Activated CD4-positive, CD25-positive, alpha-beta regulatory T cell treated with anti-CD3 and anti-CD28 coated beads, Interleukin-2, amount 50 U/mL, for 16 hours (primary cell): ENCODE measurements around the gene HERPUD1.

ENCODE experiments used
- DNase-seq: peaks from one replicate; pipeline ENCODE4 v3.0.0-alpha.2; 2020; ENCODE audit warnings: low read depth, low spot score

Gene HERPUD1

DNA sequence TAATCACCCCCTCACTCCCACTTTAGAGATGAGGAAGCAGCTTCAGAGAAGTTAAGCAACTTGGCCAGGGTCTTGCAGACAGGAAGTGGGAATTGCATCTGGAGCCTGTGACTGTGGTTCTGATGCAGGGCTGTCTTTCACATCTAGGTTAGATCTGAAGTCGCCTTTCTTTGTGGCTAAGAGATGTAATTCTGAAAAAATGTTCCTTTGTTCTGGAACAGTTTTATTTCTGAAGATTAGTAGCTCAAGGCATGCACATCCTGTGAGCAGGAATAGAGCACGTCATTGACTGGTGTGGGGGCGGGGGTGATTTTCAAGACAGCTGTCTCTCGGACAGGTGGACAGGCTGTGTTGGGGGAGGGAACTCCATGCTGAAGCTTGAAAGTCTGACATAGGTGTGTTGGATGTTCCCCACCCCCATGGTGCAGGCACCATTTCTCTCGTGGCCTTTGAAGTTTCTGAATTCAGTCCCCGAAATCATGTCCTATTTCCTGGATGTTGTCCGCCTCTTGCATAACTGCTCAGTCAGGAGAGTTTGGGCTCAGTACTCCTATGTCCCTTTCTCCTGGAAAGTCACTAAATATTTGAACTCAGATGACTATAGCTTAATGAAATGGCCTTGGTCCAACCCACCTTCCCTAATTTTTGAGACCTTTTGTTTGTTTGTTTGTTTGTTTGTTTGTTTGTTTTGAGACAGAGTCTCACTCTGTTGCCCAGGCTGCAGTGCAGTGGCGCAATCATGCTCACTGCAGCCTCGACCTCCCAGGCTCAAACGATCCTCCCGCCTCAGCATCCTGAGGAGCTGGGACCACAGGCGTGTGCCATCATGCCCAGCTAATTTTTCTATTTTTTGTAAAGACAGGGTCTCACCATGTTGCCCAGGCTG is 21.0 kb upstream of the HERPUD1 start:
- no peak for DNase-seq

DNA sequence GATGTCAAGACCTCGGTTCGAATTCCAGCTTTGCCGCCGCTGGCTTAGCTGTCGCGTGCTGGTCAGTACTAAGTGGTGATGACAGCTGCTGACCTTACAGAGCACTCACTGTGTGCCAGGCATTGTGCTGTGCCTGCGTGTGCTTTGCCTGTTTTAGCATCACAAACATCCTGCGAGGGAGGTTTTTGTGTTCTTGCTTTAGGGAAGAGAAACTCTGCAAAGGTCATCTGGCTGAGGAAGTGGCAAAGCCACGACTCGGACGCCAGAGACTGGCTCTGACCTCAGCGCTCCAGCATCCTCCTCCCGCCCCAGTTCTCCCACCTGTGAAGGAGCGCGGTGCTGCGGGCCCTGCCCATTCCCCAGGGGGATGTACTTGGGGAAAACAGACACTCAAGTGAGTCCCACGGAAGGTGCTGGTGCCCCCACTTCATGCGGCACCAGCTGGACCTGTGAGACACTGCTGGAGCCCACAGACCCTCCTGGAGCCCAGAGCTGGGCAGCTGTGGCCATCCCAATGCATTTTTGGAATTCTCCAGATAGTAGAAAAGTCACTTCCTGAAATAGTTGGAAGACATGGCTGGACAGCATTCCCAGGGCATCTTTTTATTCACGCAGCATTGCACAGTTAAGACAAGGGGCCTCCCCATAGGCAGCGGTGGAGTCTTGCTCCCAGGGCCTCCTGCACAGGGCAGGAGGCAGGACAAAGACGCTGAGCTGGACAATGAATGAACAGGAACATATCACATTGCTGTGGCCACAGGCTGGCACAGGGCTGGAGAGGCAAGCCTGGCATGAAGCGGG is 20.0 kb upstream of the HERPUD1 start:
- no peak for DNase-seq

GRCh38 chr16:56912746-56913708 is 18.9 kb upstream of the HERPUD1 start:
- DNase-seq = no peak

DNA sequence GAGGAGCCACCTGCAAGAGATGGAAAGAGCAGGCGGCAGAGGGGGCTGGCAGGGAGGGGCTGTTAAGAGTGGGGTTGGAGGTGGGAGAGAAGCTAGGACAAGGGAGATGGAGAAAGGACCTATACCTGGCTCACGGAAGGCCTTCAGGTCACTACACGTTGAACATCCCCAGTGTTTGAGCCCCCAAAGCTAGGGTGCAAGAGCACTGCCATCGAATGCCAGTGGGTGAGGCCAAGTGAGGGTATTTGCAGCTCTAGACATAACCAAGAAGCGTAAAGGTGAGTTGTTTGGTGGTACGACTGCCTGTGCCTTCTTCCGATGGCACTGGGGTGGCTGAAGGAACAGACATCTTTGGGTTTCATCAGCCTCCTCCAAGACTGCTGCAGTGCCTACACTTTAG is 17.0 kb upstream of the HERPUD1 start:
- no peak for DNase-seq

DNA sequence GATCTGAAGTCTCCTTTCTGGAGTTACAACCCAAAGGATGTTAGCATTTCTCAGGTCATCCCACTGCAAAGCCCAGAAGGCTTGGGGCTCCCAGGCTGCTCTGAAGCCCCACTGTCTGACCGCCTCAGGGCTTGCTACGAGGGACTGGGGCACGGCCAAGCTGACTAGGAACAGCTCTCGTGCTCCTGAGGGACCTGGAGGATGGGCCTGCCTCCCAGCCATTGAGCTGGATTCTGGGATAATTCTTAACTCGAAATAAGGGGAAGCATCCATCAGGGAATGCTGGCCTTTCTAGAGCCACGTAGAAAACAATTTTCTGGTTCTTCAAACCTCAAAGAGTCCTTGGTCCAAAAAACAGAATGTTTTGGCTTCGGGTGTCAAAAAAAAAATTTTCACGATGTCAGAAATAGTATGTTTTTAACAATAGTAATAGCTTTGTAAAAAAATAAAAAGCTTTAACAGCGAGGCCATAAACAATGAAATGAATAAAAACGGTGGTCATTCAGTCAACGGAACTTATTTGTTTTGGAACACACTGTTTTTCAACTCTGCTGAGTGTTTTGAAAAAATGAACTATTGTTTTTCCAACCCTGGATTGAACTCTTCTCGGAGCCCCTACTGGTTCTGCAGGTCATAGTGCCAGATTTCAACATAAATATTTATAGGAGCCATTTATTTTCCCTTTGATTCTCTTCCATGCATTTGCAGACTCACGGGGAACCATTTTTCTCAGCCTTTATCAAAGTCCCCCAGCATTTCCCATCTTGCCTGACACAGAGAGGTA is 16.4 kb upstream of the HERPUD1 start:
- DNase-seq = no peak

GRCh38 chr16:56916571-56917403 is 15.2 kb upstream of the HERPUD1 start:
- no peak for DNase-seq

GRCh38 chr16:56918467-56919012 is 13.4 kb upstream of the HERPUD1 start:
- no peak for DNase-seq

GRCh38 chr16:56919099-56919800 is 12.7 kb upstream of the HERPUD1 start:
- no peak for DNase-seq

DNA sequence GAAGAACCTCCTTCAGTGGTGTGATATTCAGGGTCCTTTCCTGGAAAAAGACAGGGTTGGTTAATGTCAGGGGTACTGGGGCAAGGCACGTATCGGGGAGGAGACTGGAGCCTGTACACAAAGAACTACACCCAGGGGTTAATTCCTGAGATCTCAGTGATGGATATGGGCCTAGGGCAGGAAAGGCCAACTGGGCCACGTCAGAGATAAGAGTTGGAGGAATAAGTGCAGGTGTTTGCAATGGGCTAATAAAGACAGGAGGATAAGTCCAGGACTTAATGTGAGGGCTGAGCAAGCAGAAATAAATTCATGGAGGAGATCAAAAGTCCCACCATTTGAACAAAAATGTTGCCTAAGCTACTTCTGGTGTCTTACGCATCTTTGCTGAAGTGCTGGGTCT is 10.4 kb upstream of the HERPUD1 start:
- no peak for DNase-seq

GRCh38 chr16:56923481-56924091 is 8.4 kb upstream of the HERPUD1 start:
- DNase-seq = no peak

DNA sequence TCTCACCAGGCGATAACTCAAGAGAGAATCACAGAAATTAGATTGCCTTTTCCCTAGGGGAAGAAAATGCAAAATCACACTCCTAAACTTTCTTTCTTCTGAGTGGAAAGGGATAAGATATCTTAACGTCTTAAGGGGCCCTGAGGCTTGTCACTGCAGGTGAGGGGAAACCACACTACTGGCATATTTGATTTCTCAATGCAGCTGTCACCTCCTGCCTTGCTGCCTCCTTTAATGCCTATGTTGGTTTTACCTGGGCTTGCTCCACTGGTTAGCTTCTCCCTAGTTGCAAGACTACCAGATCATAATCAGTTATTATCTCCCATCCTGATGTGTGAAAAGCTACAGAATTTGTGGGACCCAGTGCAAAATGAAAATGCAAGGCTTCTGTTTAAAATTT is 4.5 kb upstream of the HERPUD1 start:
- DNase-seq = no peak

DNA sequence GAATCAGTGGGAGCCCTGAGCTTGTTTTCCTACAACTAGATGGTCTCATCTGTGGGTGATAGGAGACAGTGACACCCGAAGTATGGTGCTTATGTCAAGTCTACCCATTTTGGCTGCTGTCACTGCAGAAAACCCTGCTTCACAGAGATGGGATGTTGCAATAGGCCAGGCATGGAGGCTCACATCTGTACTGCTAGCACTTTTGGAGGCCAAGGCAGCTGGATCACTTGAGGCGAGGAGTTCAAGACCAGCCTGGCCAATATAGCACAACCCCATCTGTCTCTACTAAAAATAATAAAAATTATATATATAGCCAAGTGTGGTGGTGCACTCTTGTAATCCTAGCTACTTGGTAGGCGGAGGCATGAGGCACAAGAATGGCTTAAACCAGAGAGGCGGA is 2.3 kb upstream of the HERPUD1 start:
- no peak for DNase-seq

DNA sequence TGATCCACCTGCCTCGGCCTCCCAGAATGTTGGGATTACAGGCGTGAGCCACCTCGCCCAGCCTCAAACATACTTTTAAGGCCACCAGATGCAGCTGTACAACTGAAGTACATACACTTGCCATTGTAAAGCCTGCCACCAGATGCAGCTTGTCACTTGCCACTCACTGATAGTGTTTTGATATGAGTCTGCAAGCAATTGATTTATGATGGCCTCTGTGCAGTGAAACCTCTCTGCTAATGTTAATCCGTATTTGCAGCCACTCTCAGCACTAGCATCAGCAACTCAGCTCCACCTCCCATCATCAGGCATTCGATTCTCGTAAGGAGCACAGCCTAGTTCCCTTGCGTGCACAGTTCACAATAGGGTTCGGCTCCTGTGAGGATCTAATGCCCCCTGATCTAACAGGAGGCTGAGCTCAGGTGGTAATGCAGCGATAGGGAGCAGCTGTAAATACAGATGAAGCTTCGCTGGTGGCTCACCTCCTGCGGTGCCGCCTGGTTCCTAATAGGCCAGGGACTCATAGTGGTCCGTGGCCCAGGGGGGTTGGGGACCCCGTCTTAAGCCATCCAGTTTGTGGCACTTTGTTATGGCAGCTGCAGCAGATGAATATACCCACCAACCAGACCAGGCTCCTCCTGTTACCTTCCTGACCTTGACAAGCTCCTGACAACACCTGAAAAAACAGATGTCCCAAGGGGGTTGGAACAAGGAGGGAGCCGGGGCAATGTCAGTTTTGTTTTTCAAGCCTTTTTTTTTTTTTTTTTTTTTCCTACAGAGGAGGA is 1.3 kb upstream of the HERPUD1 start:
- no peak for DNase-seq

GRCh38 chr16:56931271-56931891 is 561 bp upstream of the HERPUD1 start:
- DNase-seq = no peak

- DNase-seq = peak; percentile 8
Measured at GRCh38 chr16:56932721-56933619, 1.0 kb downstream of the HERPUD1 start.
